Activated CD8-positive, alpha-beta memory T cell treated with anti-CD3 and anti-CD28 coated beads for 36 hours (primary cell): ENCODE results near the gene LGALS7. TPM values are rescaled to one million over a fixed set of nuclear protein-coding genes. Genes with fewer than 3 reads are reported as not detected.

ENCODE experiments used
- CTCF ChIA-PET: fragments of 350-600 bp; sonication (Branson Sonifier 250); formaldehyde crosslinking; loops from one replicate; lab custom pipeline; 2021; ENCODE audit warnings: antibody characterized with exemption; lab: Charles Lee
- POLR2A ChIA-PET: fragments of 350-600 bp; sonication (Branson Sonifier 250); formaldehyde crosslinking; loops from one replicate; lab custom pipeline; 2021; ENCODE audit warnings: antibody characterized with exemption; lab: Charles Lee
- total RNA-seq, 2 experiments: library from RNA; stranded (reverse); gene quantifications; one replicate each; pipeline ENCODE4 v1.2.3, GENCODE V29; 2021

Gene LGALS7
- total RNA-seq, 2 experiments from 2014 or later = not detected

DNA sequence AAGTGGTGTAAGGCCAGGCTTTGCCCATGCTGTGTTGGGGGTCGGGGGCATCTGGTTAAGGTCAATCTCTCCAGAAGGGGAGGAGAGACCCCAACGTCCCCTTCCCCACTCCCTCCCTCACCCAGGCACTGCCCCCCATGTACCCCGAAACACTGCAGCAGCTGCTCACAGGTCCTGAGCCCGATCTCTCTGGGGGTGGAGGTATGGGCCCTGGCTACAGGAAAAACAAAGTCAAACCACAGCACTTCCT is 39.2 kb downstream of the LGALS7 start:
- CTCF ChIA-PET = interaction anchor here (0.6 to 1.4 kb wide), 3 partner anchors 152 to 219 kb away, joined by 3 read pairs; partner anchors contain the start of genes MRPS12 and SARS2
- POLR2A ChIA-PET = interaction anchor here (1.0 to 1.2 kb wide), 2 partner anchors 70 to 330 kb away, joined by 3 to 7 read pairs; no protein-coding TSS in a partner anchor

DNA sequence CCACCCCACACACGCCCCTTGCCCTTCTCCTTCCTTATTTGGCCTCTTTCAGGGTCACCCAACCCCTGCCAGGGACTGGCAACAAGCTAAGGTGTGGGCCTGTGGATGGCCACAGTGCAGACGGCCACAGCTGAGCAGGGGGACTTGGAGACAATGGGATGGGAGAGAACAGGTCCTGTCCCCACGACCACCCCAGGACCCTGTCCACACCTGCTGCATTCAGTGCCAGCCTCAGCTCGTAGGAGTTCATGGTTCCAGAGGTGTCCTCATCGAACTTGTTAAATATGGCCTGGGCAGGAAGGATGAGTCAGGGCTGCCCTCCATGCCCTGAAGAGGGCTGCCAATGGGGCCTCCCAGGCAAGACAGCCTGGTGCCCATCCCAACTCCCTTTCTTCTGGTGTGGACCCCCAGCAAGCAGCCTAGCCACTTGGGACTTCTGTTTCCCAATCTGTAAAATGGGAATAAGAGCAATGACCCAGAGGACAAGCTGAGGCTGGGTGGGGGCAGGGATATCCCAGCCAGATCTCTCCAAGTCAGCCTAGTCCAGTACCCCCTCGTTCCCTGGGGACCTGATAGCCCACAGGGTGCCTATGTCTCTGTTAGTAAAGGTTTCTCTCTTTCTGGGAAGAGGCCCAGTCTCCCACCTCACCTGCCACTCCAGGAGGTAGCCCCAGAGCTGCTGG is 39.7 kb downstream of the LGALS7 start:
- ChIA-PET POLR2A (interaction anchor here (0.7 to 1.2 kb wide), 4 partner anchors 9 to 331 kb away, joined by 3 to 4 read pairs (median 4); partner anchors contain the start of gene FAM98C), CTCF (interaction anchor here (0.6 to 1.4 kb wide), 5 partner anchors 136 to 218 kb away, joined by 3 read pairs; partner anchors contain the start of genes MRPS12 and SARS2)

DNA sequence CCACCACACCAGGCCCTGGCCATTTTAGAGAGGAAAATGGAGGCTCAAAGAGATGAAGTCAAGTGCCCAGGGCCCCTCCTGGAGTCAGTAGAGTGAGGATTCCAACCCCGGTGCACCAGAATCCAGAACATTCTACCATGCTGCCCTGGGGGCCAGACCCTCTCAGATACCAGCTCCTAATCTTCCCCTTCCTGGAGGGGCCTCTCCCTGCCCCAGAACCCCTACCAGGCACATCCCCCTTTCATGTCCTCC is 40.1 kb downstream of the LGALS7 start:
- POLR2A ChIA-PET = interaction anchor here (0.7 to 1.2 kb wide), 4 partner anchors 9 to 330 kb away, joined by 3 to 4 read pairs (median 4); partner anchors contain the start of gene FAM98C
- CTCF ChIA-PET = interaction anchor here (0.6 to 1.4 kb wide), 4 partner anchors 136 to 218 kb away, joined by 3 read pairs; partner anchors contain the start of gene SARS2

DNA sequence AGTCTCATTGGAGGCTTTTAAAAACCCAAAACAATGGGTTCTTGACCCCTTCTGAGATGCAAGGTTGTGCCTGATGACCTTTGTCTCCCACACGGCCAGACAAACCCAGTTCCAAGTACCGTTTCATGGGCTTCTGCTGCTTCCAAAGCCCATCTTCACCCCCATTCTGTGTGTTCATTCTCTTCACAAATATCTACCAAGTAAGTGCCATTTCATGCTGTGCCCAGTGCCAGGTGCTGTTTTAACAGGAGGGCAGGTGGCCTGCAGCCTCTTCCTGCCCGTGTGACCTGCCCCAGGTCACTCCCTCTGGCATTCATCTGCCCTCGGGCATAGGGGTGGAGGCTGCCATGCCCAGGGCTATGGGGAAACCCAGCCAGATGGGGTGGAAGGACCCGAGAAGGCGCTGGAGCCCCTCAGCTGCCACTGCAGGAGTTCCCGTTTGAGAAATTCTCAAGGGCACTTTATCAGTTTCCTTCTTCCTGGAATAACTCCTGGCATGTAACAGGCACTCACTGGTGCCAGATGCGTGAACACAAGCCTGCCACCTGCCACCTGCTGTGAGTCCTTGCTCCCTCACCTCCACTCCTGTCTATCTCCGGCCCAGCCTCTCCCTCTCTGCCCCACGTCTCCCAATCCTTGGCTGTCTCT is 41.5 kb downstream of the LGALS7 start:
- ChIA-PET POLR2A (no interaction called here), CTCF (no interaction called here)

DNA sequence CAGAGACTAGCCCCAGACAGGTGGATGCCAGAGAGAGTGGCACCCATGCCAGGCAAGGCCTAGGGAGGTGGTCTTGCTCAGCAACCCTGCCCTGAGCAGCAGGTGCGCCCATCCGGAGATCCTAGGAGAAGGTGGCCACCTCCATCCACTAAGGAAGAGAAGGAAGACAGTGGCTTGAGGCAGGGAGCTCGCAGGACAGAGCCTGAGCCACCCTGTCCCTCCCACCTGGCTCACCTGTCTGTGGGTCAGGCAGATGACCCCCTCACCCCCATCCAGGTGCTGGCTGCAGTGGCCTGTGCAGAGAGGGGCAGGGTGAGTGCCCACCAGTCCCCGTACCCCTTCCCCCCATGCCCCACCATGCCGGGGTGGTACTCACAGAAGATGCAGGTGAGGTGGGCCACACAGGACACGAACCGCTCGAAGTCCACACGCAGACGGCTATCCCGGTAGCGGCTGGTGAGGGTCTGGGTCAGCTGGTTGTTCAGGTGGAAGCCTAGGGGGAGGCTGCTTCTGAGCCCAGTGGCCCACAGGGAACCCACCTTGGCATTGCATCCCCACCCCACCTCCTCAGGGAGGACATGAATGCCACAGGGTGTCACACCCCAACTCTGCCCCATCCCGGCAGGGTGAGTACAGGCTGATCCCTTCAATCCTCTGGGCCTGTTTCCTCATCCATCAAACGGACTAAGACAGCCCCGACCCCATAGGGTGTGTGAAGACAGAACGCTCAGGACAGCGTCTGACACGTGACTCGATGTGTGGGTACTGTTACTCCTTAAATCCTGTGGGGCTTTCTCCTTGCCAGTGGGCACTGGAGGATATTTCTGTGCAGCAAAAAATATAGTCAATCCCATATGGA is 42.4 kb downstream of the LGALS7 start:
- CTCF ChIA-PET = interaction anchor here (1.3 kb wide), 1 partner anchor 157 kb away, joined by 5 read pairs; no protein-coding TSS in a partner anchor
- POLR2A ChIA-PET = no interaction called here

DNA sequence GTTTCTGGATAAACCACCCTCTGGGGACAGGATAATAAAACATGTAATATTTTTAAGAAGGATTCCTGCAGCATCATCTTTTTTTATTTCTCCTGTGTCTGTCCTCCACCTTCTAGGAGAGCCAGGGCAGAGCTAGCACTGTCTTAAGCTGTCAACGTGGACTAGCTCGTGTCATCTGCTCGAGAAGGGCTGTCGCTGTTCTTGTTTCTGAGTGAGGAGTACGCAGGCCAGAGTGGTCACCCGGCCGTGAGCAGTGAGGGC is 42.9 kb downstream of the LGALS7 start:
- ChIA-PET POLR2A (no interaction called here), CTCF (interaction anchor here (0.6 to 1.3 kb wide), 2 partner anchors 98 to 157 kb away, joined by 3 to 5 read pairs; no protein-coding TSS in a partner anchor)

DNA sequence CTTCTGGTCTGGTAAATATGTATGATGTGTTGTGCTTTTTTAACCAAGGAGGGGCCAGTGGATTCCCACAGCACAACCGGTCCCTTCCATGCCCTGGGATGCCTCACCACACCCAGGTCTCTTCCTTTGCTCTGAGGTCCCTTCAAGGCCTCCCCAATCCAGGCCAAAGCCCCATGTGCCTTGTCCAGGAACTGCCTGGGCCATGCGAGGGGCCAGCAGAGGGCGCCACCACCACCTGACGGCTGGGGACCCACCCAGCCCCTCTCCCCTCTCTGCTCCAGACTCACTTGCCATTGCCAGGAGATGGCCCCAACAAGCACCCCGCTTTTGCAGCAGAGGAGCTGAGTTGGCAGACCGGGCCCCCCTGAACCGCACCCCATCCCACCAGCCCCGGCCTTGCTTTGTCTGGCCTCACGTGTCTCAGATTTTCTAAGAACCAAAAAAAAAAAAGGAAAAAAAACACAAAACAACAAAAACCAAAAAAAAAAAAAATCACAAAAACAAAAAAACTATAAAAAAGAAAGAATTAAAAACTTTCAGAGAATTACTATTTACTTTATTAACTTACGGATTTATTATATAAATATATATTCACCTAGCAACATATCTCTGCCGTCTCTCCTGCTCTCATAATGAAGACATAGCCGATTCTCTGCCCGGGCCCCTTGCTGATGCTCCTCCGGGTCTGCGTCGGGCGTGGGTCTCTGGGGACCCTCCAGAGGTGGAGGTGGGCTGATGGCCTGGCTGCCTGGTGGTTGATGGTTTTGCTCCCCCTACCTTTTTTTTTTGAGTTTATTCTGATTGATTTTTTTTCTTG is 43.5 kb downstream of the LGALS7 start:
- ChIA-PET CTCF (interaction anchor here (0.6 to 1.3 kb wide), 2 partner anchors 98 to 158 kb away, joined by 3 to 5 read pairs; no protein-coding TSS in a partner anchor), POLR2A (no interaction called here)

DNA sequence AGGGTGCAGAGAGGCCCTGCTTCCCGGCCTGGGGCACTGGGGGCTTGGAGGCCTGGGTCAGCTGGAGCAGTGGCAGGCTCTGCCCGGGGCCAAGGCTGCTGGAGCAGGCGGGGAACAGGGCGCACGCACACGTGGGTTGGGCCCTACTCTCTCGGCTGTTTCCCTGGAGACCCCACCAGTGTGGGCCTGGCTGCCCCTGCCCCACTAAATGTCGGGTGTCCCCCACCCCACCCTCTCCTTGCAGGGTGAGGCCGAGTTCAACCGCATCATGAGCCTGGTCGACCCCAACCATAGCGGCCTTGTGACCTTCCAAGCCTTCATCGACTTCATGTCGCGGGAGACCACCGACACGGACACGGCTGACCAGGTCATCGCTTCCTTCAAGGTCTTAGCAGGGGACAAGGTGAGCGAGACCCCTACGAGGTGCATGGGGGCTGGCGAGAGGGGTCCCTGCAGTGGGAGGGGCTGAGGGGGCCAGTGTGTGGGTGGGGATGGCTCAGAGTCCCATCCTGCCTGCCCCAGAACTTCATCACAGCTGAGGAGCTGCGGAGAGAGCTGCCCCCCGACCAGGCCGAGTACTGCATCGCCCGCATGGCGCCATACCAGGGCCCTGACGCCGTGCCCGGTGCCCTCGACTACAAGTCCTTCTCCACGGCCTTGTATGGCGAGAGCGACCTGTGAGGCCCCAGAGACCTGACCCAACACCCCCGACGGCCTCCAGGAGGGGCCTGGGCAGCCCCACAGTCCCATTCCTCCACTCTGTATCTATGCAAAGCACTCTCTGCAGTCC is 44.4 kb downstream of the LGALS7 start:
- CTCF ChIA-PET = interaction anchor here (0.6 kb wide), 1 partner anchor 198 kb away, joined by 3 read pairs; no protein-coding TSS in a partner anchor
- POLR2A ChIA-PET = interaction anchor here (0.5 kb wide), 1 partner anchor 204 kb away, joined by 4 read pairs; no protein-coding TSS in a partner anchor

DNA sequence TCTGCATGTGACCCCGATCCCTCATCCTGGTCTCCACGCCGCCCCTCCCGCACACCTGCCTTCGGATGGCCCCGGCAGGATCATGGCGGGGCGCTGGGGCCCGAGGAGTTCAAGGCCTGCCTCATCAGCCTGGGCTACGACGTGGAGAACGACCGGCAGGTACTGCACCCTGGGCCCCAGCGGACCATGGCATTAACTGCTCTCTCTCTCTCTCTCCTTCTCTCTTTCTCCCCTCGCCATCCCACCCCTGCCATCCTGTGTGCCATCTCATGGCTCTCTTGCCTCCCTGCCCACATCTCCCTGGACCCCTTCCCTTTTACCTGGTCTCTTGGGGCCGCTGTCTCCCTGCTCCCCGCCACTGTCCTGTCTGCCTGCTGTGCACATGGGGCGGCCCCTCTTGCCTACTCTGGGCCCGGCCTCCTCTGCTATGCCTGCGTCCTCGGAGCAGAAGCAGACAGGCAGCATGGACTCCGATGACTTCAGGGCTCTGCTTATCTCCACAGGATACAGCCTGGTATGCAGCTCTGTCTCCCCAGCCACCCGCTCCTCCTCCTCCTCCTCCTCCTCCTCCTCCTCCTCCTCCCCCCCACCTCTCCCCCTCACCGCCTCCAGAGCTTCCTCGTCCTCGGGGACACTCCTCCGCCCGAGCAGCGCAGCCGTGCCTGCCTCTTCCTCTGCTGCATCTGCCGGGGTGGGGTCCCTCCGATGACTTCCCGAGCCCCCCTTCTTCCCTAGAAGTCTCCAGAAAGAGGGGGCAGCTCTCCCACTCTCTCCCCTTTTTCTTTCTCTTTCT is 45.3 kb downstream of the LGALS7 start:
- ChIA-PET CTCF (no interaction called here), POLR2A (interaction anchor here (0.6 kb wide), 1 partner anchor 13 kb away, joined by 3 read pairs; no protein-coding TSS in a partner anchor)

DNA sequence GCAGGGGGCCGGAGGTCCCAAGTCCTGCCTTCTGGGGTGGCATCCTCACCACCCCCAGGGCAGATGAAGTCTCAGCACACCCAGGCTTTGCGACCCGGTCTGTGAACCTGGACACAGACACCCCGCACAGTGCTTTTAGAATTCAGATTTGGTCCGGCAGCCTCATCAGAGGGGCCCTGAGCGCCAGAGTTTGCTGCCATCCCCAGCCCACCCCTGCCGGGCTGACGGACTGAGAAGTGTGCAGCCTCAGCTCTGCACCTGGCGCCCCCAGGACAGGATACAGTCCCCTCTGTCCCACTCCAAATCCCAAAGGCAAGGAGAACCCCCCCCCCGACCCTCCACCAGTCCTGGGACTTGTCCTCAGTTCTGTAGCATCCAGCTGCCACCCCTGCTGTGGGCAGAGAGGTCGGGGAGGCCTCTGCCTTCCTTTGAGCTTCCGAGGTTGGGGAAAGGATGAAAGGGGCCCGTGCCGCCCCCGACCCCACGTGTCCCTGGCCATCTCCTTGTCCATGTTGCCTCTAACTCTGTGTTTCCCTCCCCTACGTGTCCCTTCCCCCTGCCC is 45.9 kb downstream of the LGALS7 start:
- ChIA-PET POLR2A (no interaction called here), CTCF (no interaction called here)

DNA sequence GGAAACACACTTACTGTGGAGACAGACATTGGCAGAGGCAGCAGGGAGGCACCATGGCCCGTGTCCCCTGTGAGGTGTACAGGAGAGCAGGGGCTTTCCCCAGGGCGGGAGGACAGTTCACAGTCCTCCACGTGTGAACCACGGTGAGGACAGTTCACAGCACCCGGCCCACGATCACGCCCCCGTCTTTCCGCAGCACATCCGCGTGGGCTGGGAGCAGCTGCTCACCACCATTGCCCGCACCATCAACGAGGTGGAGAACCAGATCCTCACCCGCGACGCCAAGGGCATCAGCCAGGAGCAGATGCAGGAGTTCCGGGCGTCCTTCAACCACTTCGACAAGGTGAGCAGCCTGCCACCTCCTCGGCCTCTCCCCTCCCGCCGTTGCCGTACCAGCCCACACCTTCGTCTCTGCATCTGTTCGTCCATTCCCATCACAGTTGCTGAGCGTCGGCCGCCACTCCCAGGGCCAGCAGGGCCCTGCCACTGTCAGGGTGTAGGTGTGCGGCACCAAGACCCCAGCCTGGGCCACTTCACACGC is 46.5 kb downstream of the LGALS7 start:
- POLR2A ChIA-PET = no interaction called here
- CTCF ChIA-PET = interaction anchor here (2.7 kb wide), 1 partner anchor 203 kb away, joined by 8 read pairs; the partner anchor contains the start of genes MRPS12 and SARS2

DNA sequence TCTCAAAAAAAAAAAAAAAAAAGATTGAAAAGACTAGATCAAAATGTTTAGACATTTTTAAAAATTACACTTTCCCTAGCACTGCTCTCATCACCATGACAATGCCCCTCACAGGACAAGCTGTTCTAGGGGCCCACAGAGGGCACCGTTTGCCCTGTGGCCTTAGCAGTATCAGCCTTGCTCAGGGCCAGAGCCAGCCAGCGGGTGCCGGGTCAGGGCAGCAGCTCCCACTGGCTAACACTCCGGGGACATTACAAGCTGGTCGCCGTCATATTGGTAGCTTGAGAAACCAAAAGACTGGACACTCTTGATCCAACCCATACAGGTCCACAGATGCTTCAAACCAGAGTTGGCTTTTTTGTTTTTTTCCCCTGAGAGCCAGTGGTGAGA is 47.0 kb downstream of the LGALS7 start:
- POLR2A ChIA-PET = no interaction called here

DNA sequence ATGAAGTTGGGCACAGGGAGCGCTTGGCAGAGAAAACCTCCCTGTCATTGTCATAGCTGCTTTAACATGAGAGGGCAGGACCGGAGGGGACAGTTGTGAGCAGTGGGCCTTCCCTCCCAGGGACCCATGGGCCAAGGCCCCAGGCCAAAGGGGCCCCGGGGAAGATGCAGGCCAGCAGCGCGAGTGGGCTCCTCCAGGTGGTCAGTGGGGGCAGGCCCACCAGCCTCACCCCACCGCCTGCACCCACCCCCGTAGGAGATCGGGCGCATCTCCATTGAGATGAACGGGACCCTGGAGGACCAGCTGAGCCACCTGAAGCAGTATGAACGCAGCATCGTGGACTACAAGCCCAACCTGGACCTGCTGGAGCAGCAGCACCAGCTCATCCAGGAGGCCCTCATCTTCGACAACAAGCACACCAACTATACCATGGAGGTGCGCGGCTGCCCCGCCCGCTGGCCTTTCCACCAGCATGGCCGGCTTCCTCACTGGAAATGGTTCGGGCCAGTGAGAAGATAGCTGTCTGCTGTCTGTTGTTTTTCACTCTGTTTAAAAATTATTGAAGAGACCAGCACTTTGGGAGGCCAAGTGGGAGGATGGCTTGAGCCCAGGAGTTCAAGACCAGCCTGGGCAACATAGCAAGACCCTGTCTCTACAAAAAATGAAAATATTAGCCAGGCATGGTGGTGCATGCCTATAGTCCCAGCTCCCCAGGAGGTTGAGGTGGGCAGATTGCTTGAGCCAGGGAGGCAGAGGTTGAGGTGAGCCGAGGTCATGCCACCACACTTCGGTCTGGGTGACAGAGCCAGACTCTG is 47.6 kb downstream of the LGALS7 start:
- POLR2A ChIA-PET = no interaction called here
- CTCF ChIA-PET = interaction anchor here (0.7 to 2.7 kb wide), 6 partner anchors 68 to 323 kb away, joined by 3 to 8 read pairs (median 3); partner anchors contain the start of genes FAM98C, MRPS12 and SARS2

More for the DNA sequence above, 47.0 kb downstream of the LGALS7 start:
- CTCF ChIA-PET = interaction anchor here (0.7 to 2.7 kb wide), 4 partner anchors 175 to 324 kb away, joined by 3 to 8 read pairs (median 3); partner anchors contain the start of genes FAM98C, MRPS12 and SARS2

DNA sequence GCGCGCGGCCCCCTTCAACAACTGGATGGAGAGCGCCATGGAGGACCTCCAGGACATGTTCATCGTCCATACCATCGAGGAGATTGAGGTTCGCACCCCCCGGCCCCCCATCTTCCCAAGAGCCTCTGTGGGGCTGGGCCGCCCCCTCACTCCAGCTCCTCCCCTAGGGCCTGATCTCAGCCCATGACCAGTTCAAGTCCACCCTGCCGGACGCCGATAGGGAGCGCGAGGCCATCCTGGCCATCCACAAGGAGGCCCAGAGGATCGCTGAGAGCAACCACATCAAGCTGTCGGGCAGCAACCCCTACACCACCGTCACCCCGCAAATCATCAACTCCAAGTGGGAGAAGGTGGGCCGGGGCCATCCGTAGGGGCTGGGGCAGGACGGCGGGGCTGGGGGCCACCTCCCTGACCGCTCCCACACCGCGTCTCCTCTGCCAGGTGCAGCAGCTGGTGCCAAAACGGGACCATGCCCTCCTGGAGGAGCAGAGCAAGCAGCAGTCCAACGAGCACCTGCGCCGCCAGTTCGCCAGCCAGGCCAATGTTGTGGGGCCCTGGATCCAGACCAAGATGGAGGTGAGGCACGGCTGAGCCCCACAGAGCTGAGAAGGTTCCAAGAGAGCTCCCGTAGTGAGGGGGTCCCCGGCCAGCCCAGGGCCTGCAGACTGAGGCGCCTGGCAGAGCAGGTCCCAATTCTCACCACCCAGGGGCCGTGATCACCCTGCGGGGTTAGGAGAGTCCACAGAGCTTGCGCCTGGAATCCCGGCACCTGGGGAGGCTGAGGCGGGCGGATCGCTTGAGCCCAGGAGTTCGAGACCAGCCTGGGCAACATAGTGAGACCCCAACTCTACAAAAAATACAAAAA is 49.1 kb downstream of the LGALS7 start:
- ChIA-PET CTCF (interaction anchor here (2.7 kb wide), 1 partner anchor 206 kb away, joined by 8 read pairs; the partner anchor contains the start of genes MRPS12 and SARS2), POLR2A (interaction anchor here (0.8 kb wide), 1 partner anchor 9 kb away, joined by 4 read pairs; no protein-coding TSS in a partner anchor)

DNA sequence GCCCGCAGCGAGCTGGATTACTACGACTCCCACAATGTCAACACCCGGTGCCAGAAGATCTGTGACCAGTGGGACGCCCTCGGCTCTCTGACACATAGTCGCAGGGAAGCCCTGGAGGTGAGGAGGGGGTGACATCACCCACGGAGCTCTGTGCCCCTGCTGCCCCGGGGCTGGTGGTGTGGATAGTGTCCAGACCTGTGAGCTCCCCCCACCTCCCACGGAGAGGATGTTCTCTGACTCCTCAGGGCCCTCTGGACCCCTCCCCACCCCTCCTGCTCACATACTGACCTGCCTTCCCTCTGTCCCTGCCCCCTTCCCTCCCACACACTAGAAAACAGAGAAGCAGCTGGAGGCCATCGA is 49.7 kb downstream of the LGALS7 start:
- POLR2A ChIA-PET = no interaction called here
- CTCF ChIA-PET = no interaction called here
